HL-60 (cell line): ENCODE data around the gene ARID1B.
"Not testable (repeated sequence)": the region's sequence is repeated elsewhere in the genome, so short reads cannot be mapped to it uniquely, and the experiment has no call there.

Experiments
- DNase-seq, 2 experiments: peaks; one replicate each; pipeline ENCODE4 v3.0.0-alpha.2; 2010 to 2020; ENCODE audit warnings: low read depth in 1 of 2, low spot score in 1 of 2
- H3K27ac ChIP-seq: fragments of 250-450 bp; sonication (Bioruptor Pico); replicated peaks from 2 replicates; pipeline ENCODE4 v1.5.1; 2020; ENCODE audit warnings: mild to moderate bottlenecking, moderate library complexity
- H3K27me3 ChIP-seq: fragments of 250-450 bp; sonication (Bioruptor Pico); 2 replicates; pipeline ENCODE4 v1.5.1; 2021; ENCODE audit warnings: mild to moderate bottlenecking, moderate library complexity; ENCODE audit not compliant: insufficient read depth, poor library complexity, severe bottlenecking
- H3K4me3 ChIP-seq: replicated peaks from 2 replicates; pipeline ENCODE4 v1.5.1; 2011; ENCODE audit warnings: mild to moderate bottlenecking, control low read depth, low read length; ENCODE audit not compliant: insufficient read depth
- CTCF ChIP-seq: IDR thresholded peaks from one replicate; pipeline ENCODE4 v1.5.1; 2011; ENCODE audit warnings: low read length, control low read depth, inconsistent platforms; ENCODE audit not compliant: insufficient read depth
- GABPA ChIP-seq: IDR thresholded peaks from 2 replicates; pipeline ENCODE4 v1.6.1; 2012; ENCODE audit warnings: low read depth
- POLR2AphosphoS5 ChIP-seq: IDR thresholded peaks from 2 replicates; pipeline ENCODE4 v1.6.1; 2012; ENCODE audit warnings: low read depth
- REST ChIP-seq: IDR thresholded peaks from 2 replicates; pipeline ENCODE4 v1.6.1; 2012; ENCODE audit warnings: low read depth; ENCODE audit not compliant: insufficient replicate concordance
- SPI1 ChIP-seq: IDR thresholded peaks from 2 replicates; pipeline ENCODE4 v1.6.1; 2012; ENCODE audit warnings: low read depth, mild to moderate bottlenecking, borderline replicate concordance

ARID1B gene

GRCh38 chr6:156943816-156944215, 166.6 kb downstream of the ARID1B start:
- no peak for TF ChIP-seq POLR2AphosphoS5
- TF ChIP-seq SPI1 = no peak
- TF ChIP-seq CTCF = no peak
- no peak for TF ChIP-seq REST
- no peak for TF ChIP-seq GABPA
- no peak overlapping the region for H3K27ac ChIP-seq
- no peaks in the 10 kb centered on the region for H3K27me3 ChIP-seq
- DNase-seq = no peak
- no peak overlapping the region for H3K4me3 ChIP-seq

GRCh38 chr6:156944412-156944811, 167.2 kb downstream of the ARID1B start:
- no peak for TF ChIP-seq SPI1
- TF ChIP-seq CTCF = no peak
- TF ChIP-seq REST = no peak
- TF ChIP-seq POLR2AphosphoS5 = no peak
- TF ChIP-seq GABPA = no peak
- H3K27ac ChIP-seq = no peak overlapping the region
- no peak overlapping the region for H3K4me3 ChIP-seq
- no peaks in the 10 kb centered on the region for H3K27me3 ChIP-seq
- no peak for DNase-seq

- H3K27me3 ChIP-seq, DNase-seq, H3K4me3 ChIP-seq, H3K27ac ChIP-seq: not testable (repeated sequence)
Observed at GRCh38 chr6:156945789-156946172, 168.6 kb downstream of the ARID1B start.

- DNase-seq = no peak
- H3K27ac ChIP-seq = no peak overlapping the region
- H3K27me3 ChIP-seq = no peaks in the 10 kb centered on the region
- TF ChIP-seq SPI1 (no peak), POLR2AphosphoS5 (no peak), REST (no peak), GABPA (no peak), CTCF (no peak)
- no peak overlapping the region for H3K4me3 ChIP-seq
Observed at GRCh38 chr6:156946370-156946936, 169.3 kb downstream of the ARID1B start.
